GM23338 (cell line): ENCODE measurements around the gene PLA2G7. TPM values are rescaled to one million over a fixed set of nuclear protein-coding genes. Genes with fewer than 3 reads are reported as not detected.

Experiments
- ATAC-seq: fragments of 200-7000 bp; cut with Tn5 transposase; 3 replicates; pipeline ENCODE4 v1.9.1; 2020
- DNase-seq: peaks from one replicate; pipeline ENCODE4 v3.0.0-alpha.2; 2015; ENCODE audit warnings: low spot score
- H2AFZ ChIP-seq: fragments of 200-600 bp; sonication (generic); 2 replicates; pipeline ENCODE4 v1.8.0; 2016; ENCODE audit warnings: antibody characterized with exemption, mild to moderate bottlenecking, moderate library complexity
- H3F3A ChIP-seq: fragments of 200-600 bp; sonication (generic); replicated peaks from 2 replicates; pipeline ENCODE4 v1.8.0; 2017; ENCODE audit warnings: antibody characterized with exemption, mixed run types, low read depth
- H3K27ac ChIP-seq: fragments of 200-600 bp; sonication (generic); 2 replicates; pipeline ENCODE4 v1.6.1; 2016; ENCODE audit warnings: low read depth
- H3K27me3 ChIP-seq: fragments of 200-600 bp; sonication (generic); 2 replicates; pipeline ENCODE4 v1.8.0; 2016; ENCODE audit warnings: mild to moderate bottlenecking, mixed run types, moderate library complexity; ENCODE audit not compliant: insufficient read depth
- H3K36me3 ChIP-seq: fragments of 200-600 bp; sonication (generic); 2 replicates; pipeline ENCODE4 v1.8.0; 2016; ENCODE audit warnings: mild to moderate bottlenecking; ENCODE audit not compliant: insufficient read depth
- H3K4me1 ChIP-seq: fragments of 200-600 bp; sonication (generic); 2 replicates; pipeline ENCODE4 v1.8.0; 2016; ENCODE audit warnings: mild to moderate bottlenecking, moderate library complexity; ENCODE audit not compliant: insufficient read depth
- H3K4me2 ChIP-seq: fragments of 200-600 bp; sonication (generic); 2 replicates; pipeline ENCODE4 v1.7.1; 2017; ENCODE audit warnings: mixed run types
- H3K4me3 ChIP-seq: fragments of 200-600 bp; sonication (generic); 2 replicates; pipeline ENCODE4 v1.6.1; 2016; ENCODE audit warnings: mixed run types
- H3K79me2 ChIP-seq: fragments of 200-600 bp; sonication (generic); replicated peaks from 2 replicates; pipeline ENCODE4 v1.8.0; 2017; ENCODE audit warnings: mild to moderate bottlenecking; ENCODE audit not compliant: insufficient read depth
- H3K9me2 ChIP-seq: fragments of 200-600 bp; sonication (generic); 2 replicates; pipeline ENCODE4 v1.8.0; 2017; ENCODE audit not compliant: insufficient read depth
- H4K20me1 ChIP-seq: fragments of 200-600 bp; sonication (generic); replicated peaks from 2 replicates; pipeline ENCODE4 v1.8.0; 2017; ENCODE audit warnings: mild to moderate bottlenecking; ENCODE audit not compliant: insufficient read depth
- H3K27ac Mint-ChIP-seq: 2 replicates; pipeline ENCODE4 v1.8.0; 2020; ENCODE audit warnings: inconsistent platforms, mild to moderate bottlenecking, moderate library complexity, mixed read lengths
- H3K27me3 Mint-ChIP-seq: 3 replicates; pipeline ENCODE4 v1.8.0; 2022; ENCODE audit warnings: low read depth, mild to moderate bottlenecking, moderate library complexity, mixed read lengths, inconsistent platforms; ENCODE audit not compliant: insufficient read depth, poor library complexity
- H3K36me3 Mint-ChIP-seq: 3 replicates; pipeline ENCODE4 v1.8.0; 2021; ENCODE audit warnings: low read depth, mild to moderate bottlenecking, inconsistent platforms, moderate library complexity, mixed read lengths
- H3K4me1 Mint-ChIP-seq: 3 replicates; pipeline ENCODE4 v1.8.0; 2020; ENCODE audit warnings: mild to moderate bottlenecking, inconsistent platforms, mixed read lengths
- H3K4me3 Mint-ChIP-seq: 3 replicates; pipeline ENCODE4 v1.8.0; 2021; ENCODE audit warnings: moderate library complexity, mild to moderate bottlenecking, inconsistent platforms, mixed read lengths
- H3K9me3 Mint-ChIP-seq: 3 replicates; pipeline ENCODE4 v1.8.0; 2020; ENCODE audit warnings: moderate library complexity, mild to moderate bottlenecking, inconsistent platforms, mixed read lengths
- CREB1 ChIP-seq: fragments of 250-450 bp; sonication (Bioruptor Pico); IDR thresholded peaks from 2 replicates; pipeline ENCODE4 v1.5.0; 2020; ENCODE audit warnings: low read depth, mild to moderate bottlenecking, moderate library complexity
- CTCF ChIP-seq, 2 experiments: fragments of 200-600 bp in 1 of 2; sonication (generic) in 1 of 2; conservative IDR thresholded peaks; 2 replicates each; pipeline versions ENCODE4 v1.5.1 to v1.6.1; 2016 to 2017; ENCODE audit warnings: antibody characterized with exemption in 2 of 2, low read depth in 2 of 2, mild to moderate bottlenecking in 2 of 2, moderate library complexity in 1 of 2
- EZH2 ChIP-seq: fragments of 200-600 bp; sonication (generic); IDR thresholded peaks from one replicate; pipeline ENCODE4 v1.8.0; 2017; ENCODE audit warnings: antibody characterized with exemption, mild to moderate bottlenecking, low read depth; ENCODE audit not compliant: unreplicated experiment
- EZH2phosphoT487 ChIP-seq: fragments of 200-600 bp; sonication (generic); IDR thresholded peaks from one replicate; pipeline ENCODE4 v1.8.1; 2018; ENCODE audit warnings: antibody characterized with exemption; ENCODE audit not compliant: unreplicated experiment
- JUNB ChIP-seq: IDR thresholded peaks from one replicate; pipeline ENCODE4 v1.6.1; 2016; ENCODE audit warnings: antibody characterized with exemption; ENCODE audit not compliant: unreplicated experiment
- NANOG ChIP-seq: IDR thresholded peaks from 2 replicates; pipeline ENCODE4 v1.6.1; 2016; ENCODE audit warnings: antibody characterized with exemption, borderline replicate concordance
- POLR2AphosphoS5 ChIP-seq: IDR thresholded peaks from 2 replicates; pipeline ENCODE4 v1.6.1; 2016; ENCODE audit warnings: antibody characterized with exemption, low read depth
- STAT1 ChIP-seq: IDR thresholded peaks from one replicate; pipeline ENCODE4 v1.6.1; 2016; ENCODE audit warnings: antibody characterized with exemption; ENCODE audit not compliant: unreplicated experiment
- ZNF114 ChIP-seq: fragments of 250-450 bp; sonication (Bioruptor Pico); IDR thresholded peaks from 2 replicates; pipeline ENCODE4 v1.5.0; 2020; ENCODE audit warnings: mild to moderate bottlenecking, moderate library complexity
- ZNF331 ChIP-seq: fragments of 250-450 bp; sonication (Bioruptor Pico); IDR thresholded peaks from 2 replicates; pipeline ENCODE4 v1.5.0; 2020; ENCODE audit warnings: low read depth, mild to moderate bottlenecking, moderate library complexity
- polyA plus RNA-seq: library from polyadenylated mRNA; unstranded; fragments of >200 nt; fragmentation: Nextera tagmentation; extraction: Ambion mirVana; gene quantifications from 2 replicates; pipeline ENCODE4 v1.2.1, GENCODE V29; 2016
- total RNA-seq: library from RNA; depleted of rRNA; stranded (reverse); fragments of >200 nt; shearing (Covaris generic); gene quantifications from 2 replicates; pipeline ENCODE4 v1.2.3, GENCODE V29; 2014
- TF ChIP-seq, protein P1 (sequence below): IDR thresholded peaks from one replicate; pipeline ENCODE4 v1.6.1; 2018; ENCODE audit warnings: antibody characterized with exemption; ENCODE audit not compliant: unreplicated experiment
- TF ChIP-seq, protein P2 (sequence below): IDR thresholded peaks from 2 replicates; pipeline ENCODE4 v1.6.1; 2016; ENCODE audit warnings: antibody characterized with exemption
- TF ChIP-seq, protein P3 (sequence below): fragments of 250-450 bp; sonication (Bioruptor Pico); IDR thresholded peaks from 2 replicates; pipeline ENCODE4 v1.5.0; 2020; ENCODE audit warnings: mild to moderate bottlenecking, moderate library complexity

PLA2G7 gene
- total and polyA plus RNA-seq, 2 experiments from 2014 or later, result 2.4 to 2.8 TPM

DNA sequence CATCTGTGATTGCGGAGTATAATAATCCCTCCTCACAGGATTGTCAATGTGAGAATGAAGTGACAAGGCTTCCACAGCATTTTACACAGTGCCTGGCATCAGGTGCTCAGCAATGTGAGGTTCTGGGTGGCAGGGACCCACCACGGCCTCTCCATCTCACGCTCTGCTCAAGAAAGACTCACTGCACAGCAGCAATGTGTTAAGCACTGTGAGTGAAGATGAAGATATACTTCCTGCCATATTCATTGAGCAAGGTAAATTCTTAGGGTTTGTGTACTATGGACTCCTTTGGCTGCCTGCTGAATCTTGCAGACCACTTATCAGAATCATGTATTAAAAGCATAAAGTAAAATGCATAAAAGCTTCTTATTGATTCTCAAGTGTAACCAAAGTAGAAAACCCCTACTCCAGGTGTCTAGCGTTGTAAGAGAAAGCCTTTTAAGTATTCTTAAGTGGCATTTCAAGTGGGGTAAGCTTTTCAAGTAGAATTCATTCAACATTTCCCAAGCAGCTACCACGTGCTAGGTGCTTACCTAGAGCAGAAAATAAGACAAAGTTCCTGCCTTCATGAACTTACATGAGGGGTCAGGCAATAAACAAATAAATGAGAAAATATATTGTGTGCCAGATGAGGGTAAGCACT, 41.0 kb upstream of the PLA2G7 start:
- no peaks in the 10 kb centered on the region for H3K27me3 ChIP-seq
- H3K27ac ChIP-seq, result no peak overlapping the region
- H3K36me3 ChIP-seq, result no peaks in the 10 kb centered on the region
- TF ChIP-seq, protein P1, sequence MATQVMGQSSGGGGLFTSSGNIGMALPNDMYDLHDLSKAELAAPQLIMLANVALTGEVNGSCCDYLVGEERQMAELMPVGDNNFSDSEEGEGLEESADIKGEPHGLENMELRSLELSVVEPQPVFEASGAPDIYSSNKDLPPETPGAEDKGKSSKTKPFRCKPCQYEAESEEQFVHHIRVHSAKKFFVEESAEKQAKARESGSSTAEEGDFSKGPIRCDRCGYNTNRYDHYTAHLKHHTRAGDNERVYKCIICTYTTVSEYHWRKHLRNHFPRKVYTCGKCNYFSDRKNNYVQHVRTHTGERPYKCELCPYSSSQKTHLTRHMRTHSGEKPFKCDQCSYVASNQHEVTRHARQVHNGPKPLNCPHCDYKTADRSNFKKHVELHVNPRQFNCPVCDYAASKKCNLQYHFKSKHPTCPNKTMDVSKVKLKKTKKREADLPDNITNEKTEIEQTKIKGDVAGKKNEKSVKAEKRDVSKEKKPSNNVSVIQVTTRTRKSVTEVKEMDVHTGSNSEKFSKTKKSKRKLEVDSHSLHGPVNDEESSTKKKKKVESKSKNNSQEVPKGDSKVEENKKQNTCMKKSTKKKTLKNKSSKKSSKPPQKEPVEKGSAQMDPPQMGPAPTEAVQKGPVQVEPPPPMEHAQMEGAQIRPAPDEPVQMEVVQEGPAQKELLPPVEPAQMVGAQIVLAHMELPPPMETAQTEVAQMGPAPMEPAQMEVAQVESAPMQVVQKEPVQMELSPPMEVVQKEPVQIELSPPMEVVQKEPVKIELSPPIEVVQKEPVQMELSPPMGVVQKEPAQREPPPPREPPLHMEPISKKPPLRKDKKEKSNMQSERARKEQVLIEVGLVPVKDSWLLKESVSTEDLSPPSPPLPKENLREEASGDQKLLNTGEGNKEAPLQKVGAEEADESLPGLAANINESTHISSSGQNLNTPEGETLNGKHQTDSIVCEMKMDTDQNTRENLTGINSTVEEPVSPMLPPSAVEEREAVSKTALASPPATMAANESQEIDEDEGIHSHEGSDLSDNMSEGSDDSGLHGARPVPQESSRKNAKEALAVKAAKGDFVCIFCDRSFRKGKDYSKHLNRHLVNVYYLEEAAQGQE, result no peak
- TF ChIP-seq POLR2AphosphoS5 (no peak), EZH2phosphoT487 (no peak), JUNB (no peak), CTCF (conservative IDR thresholded peaks at IDR 0.05; ENCODE audit: low read depth in 2 of 2) (no peak), STAT1 (no peak), NANOG (no peak), ZNF114 (CRISPR knock-in tag) (no peak), CREB1 (CRISPR knock-in tag) (no peak), ZNF331 (no peak), EZH2 (no peak)
- TF ChIP-seq, protein P2, sequence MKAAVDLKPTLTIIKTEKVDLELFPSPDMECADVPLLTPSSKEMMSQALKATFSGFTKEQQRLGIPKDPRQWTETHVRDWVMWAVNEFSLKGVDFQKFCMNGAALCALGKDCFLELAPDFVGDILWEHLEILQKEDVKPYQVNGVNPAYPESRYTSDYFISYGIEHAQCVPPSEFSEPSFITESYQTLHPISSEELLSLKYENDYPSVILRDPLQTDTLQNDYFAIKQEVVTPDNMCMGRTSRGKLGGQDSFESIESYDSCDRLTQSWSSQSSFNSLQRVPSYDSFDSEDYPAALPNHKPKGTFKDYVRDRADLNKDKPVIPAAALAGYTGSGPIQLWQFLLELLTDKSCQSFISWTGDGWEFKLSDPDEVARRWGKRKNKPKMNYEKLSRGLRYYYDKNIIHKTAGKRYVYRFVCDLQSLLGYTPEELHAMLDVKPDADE, result no peak
- TF ChIP-seq, protein P3, sequence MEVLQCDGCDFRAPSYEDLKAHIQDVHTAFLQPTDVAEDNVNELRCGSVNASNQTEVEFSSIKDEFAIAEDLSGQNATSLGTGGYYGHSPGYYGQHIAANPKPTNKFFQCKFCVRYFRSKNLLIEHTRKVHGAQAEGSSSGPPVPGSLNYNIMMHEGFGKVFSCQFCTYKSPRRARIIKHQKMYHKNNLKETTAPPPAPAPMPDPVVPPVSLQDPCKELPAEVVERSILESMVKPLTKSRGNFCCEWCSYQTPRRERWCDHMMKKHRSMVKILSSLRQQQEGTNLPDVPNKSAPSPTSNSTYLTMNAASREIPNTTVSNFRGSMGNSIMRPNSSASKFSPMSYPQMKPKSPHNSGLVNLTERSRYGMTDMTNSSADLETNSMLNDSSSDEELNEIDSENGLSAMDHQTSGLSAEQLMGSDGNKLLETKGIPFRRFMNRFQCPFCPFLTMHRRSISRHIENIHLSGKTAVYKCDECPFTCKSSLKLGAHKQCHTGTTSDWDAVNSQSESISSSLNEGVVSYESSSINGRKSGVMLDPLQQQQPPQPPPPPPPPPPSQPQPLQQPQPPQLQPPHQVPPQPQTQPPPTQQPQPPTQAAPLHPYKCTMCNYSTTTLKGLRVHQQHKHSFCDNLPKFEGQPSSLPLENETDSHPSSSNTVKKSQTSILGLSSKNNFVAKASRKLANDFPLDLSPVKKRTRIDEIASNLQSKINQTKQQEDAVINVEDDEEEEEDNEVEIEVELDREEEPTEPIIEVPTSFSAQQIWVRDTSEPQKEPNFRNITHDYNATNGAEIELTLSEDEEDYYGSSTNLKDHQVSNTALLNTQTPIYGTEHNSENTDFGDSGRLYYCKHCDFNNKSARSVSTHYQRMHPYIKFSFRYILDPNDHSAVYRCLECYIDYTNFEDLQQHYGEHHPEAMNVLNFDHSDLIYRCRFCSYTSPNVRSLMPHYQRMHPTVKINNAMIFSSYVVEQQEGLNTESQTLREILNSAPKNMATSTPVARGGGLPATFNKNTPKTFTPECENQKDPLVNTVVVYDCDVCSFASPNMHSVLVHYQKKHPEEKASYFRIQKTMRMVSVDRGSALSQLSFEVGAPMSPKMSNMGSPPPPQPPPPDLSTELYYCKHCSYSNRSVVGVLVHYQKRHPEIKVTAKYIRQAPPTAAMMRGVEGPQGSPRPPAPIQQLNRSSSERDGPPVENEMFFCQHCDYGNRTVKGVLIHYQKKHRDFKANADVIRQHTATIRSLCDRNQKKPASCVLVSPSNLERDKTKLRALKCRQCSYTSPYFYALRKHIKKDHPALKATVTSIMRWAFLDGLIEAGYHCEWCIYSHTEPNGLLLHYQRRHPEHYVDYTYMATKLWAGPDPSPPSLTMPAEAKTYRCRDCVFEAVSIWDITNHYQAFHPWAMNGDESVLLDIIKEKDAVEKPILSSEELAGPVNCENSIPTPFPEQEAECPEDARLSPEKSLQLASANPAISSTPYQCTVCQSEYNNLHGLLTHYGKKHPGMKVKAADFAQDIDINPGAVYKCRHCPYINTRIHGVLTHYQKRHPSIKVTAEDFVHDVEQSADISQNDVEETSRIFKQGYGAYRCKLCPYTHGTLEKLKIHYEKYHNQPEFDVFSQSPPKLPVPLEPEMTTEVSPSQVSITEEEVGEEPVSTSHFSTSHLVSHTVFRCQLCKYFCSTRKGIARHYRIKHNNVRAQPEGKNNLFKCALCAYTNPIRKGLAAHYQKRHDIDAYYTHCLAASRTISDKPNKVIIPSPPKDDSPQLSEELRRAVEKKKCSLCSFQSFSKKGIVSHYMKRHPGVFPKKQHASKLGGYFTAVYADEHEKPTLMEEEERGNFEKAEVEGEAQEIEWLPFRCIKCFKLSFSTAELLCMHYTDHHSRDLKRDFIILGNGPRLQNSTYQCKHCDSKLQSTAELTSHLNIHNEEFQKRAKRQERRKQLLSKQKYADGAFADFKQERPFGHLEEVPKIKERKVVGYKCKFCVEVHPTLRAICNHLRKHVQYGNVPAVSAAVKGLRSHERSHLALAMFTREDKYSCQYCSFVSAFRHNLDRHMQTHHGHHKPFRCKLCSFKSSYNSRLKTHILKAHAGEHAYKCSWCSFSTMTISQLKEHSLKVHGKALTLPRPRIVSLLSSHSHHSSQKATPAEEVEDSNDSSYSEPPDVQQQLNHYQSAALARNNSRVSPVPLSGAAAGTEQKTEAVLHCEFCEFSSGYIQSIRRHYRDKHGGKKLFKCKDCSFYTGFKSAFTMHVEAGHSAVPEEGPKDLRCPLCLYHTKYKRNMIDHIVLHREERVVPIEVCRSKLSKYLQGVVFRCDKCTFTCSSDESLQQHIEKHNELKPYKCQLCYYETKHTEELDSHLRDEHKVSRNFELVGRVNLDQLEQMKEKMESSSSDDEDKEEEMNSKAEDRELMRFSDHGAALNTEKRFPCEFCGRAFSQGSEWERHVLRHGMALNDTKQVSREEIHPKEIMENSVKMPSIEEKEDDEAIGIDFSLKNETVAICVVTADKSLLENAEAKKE (CRISPR knock-in tag), result no peak
- Mint-ChIP-seq H3K27ac (no peak overlapping the region), H3K4me3 (no peak overlapping the region), H3K36me3 (no peaks in the 10 kb centered on the region; the same call in 2 of the 3 replicates), H3K9me3 (no peaks in the 10 kb centered on the region; the same call in 2 of the 3 replicates), H3K4me1 (no peaks in the 10 kb centered on the region), H3K27me3 (peaks cover 1% of the 10 kb centered on the region)
- no peak for DNase-seq
- no peak overlapping the region for H3K4me2 ChIP-seq
- H2AFZ ChIP-seq, result peak overlapping the region; percentile 74; the same call in 1 of the 2 replicates
- H3K9me2 ChIP-seq, result peaks cover 9% of the 10 kb centered on the region; the same call in 1 of the 2 replicates
- H4K20me1 ChIP-seq, result no peaks in the 10 kb centered on the region
- H3K4me1 ChIP-seq, result no peaks in the 10 kb centered on the region
- no peaks in the 10 kb centered on the region for H3K79me2 ChIP-seq
- no peak for ATAC-seq
- H3K4me3 ChIP-seq, result no peak overlapping the region
- no peaks in the 10 kb centered on the region for H3F3A ChIP-seq
